ENCODE results near the gene TCP11. TPM values are rescaled to one million over a fixed set of nuclear protein-coding genes. Genes with fewer than 3 reads are reported as not detected.

TCP11 gene
- total RNA-seq, 1 experiment from 2014 or later: not detected

DNA sequence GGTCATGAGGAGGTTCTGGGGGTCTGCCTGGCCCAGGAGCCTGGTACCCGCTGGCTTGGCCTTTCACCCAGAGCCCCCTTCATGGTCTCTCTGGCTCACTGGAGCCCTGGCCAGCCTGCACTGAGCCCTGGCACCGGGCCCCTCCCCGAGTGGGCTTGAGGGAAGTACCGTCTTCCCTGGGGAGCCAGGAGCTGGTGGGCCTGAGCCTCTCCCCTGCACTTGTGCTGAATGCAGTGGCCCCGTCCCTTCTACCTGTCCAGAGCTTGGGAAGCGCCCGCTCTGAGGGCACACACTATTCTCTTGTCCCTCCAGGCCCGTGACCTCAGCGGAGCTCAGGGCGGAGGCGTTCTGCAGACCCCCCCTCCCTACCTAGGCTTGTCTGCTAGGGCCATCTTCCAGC, 62.2 kb downstream of the TCP11 start:
- Histone ChIP-seq H3K23ac (ENCODE audit: insufficient read length, low read depth, low read length) (no peak overlapping the region), H4K5ac (ENCODE audit: insufficient read length, low read depth, low read length) (no peak overlapping the region), H2AK5ac (ENCODE audit: insufficient read length, low read length) (no peak overlapping the region), H3T11ph (ENCODE audit: low read length) (no peak overlapping the region), H2BK5ac (ENCODE audit: insufficient read length, low read length) (no peak overlapping the region), H3K79me2 (ENCODE audit: insufficient read depth, low read length) (no peaks in the 10 kb centered on the region), H4K20me1 (ENCODE audit: control insufficient read depth, insufficient read depth, insufficient read length) (no peaks in the 10 kb centered on the region), H3K79me1 (ENCODE audit: insufficient read depth, low read depth, low read length, poor library complexity, severe bottlenecking) (no peaks in the 10 kb centered on the region), H3K23me2 (ENCODE audit: insufficient read length, low read depth, low read length, poor library complexity, severe bottlenecking) (no peaks in the 10 kb centered on the region), H2BK20ac (ENCODE audit: low read depth, low read length, poor library complexity, severe bottlenecking) (no peak overlapping the region), H4K8ac (replicated peaks; ENCODE audit: insufficient read length, low read depth, low read length) (no peak overlapping the region), H3K18ac (ENCODE audit: insufficient read length, low read depth, low read length) (no peak overlapping the region), H2AFZ (ENCODE audit: low read length) (no peak overlapping the region), H4K91ac (ENCODE audit: insufficient read length, low read depth, low read length) (no peak overlapping the region), H3K4me1 (ENCODE audit: insufficient read depth, low read length) (no peaks in the 10 kb centered on the region), H3K9me3 (ENCODE audit: control insufficient read depth, low read depth, low read length) (no peaks in the 10 kb centered on the region), H3K9ac (ENCODE audit: extremely low read depth, insufficient read length, low read length) (no peak overlapping the region), H3K27me3 (ENCODE audit: insufficient read depth, low read length) (no peaks in the 10 kb centered on the region), H3K4me2 (ENCODE audit: insufficient read depth, insufficient read length, low read length) (no peak overlapping the region), H2BK15ac (ENCODE audit: low read depth, low read length) (no peak overlapping the region), H2BK120ac (ENCODE audit: low read depth, low read length, poor library complexity, severe bottlenecking) (no peak overlapping the region), H2BK12ac (ENCODE audit: insufficient read length, low read depth, low read length) (no peak overlapping the region), H3K14ac (ENCODE audit: insufficient read depth, low read length) (no peak overlapping the region), H3K4ac (ENCODE audit: low read depth, low read length) (no peak overlapping the region), H3K27ac (ENCODE audit: insufficient read length, low read depth, low read length) (no peak overlapping the region), H3K56ac (ENCODE audit: insufficient read length, low read depth, low read length) (no peak overlapping the region)
- H3K36me3 Mint-ChIP-seq (ENCODE audit: insufficient read depth in 1 of 3, low read depth in 3 of 3): peaks cover 11 to 47% (median 46%) of the 10 kb centered on the region in 3 experiments
- no peaks in the 10 kb centered on the region; a peak in 1 of 5 replicates for H3K9me3 Mint-ChIP-seq
- no peak overlapping the region for H3K4me3 Mint-ChIP-seq
- TF ChIP-seq, protein P1, sequence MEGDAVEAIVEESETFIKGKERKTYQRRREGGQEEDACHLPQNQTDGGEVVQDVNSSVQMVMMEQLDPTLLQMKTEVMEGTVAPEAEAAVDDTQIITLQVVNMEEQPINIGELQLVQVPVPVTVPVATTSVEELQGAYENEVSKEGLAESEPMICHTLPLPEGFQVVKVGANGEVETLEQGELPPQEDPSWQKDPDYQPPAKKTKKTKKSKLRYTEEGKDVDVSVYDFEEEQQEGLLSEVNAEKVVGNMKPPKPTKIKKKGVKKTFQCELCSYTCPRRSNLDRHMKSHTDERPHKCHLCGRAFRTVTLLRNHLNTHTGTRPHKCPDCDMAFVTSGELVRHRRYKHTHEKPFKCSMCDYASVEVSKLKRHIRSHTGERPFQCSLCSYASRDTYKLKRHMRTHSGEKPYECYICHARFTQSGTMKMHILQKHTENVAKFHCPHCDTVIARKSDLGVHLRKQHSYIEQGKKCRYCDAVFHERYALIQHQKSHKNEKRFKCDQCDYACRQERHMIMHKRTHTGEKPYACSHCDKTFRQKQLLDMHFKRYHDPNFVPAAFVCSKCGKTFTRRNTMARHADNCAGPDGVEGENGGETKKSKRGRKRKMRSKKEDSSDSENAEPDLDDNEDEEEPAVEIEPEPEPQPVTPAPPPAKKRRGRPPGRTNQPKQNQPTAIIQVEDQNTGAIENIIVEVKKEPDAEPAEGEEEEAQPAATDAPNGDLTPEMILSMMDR (conservative IDR thresholded peaks at IDR 0.05): no peak
- no CpG with 5 or more reads among the region's 11 CpGs for WGBS (ENCODE audit: extremely low coverage, insufficient read length, low lambda C conversion rate)
- DNase-seq: no peak
- peak overlapping the region in 1 of 3 experiments; percentile 14; a peak in 1 of 7 replicates for H3K27ac Mint-ChIP-seq
- peaks cover 18 to 23% of the 10 kb centered on the region in 2 experiments for H3K4me1 Mint-ChIP-seq
- no peaks in the 10 kb centered on the region for H3K27me3 Mint-ChIP-seq (ENCODE audit: low read depth)
